GM12878 (cell line): ENCODE measurements around the gene SCGB1C2.

ENCODE experiments used
- BACH1 ChIP-seq: fragments of 450-650 bp; IDR thresholded peaks from 2 replicates; pipeline ENCODE4 v1.6.1; 2017; ENCODE audit warnings: mild to moderate bottlenecking, borderline replicate concordance
- E2F4 ChIP-seq: IDR thresholded peaks from 2 replicates; pipeline ENCODE4 v1.6.1; 2012; ENCODE audit warnings: low read depth, low read length, improper control_type of control experiment
- POLR2AphosphoS5 ChIP-seq: IDR thresholded peaks from 2 replicates; pipeline ENCODE4 v1.6.1; 2011; ENCODE audit warnings: mild to moderate bottlenecking, low read length, inconsistent platforms

GRCh38 chr17:172401-172800 is 35.0 kb downstream of the SCGB1C2 start:
- no peak for TF ChIP-seq POLR2AphosphoS5
- no peak for TF ChIP-seq BACH1
- TF ChIP-seq E2F4: no peak
